Liver (tissue), 9 donors: Measurements from ENCODE around the gene PABPC3. TPM values are rescaled to one million over a fixed set of nuclear protein-coding genes. Genes with fewer than 3 reads are reported as not detected.

Experiments used
- DNase-seq: peaks from one replicate; pipeline ENCODE4 v3.0.0-alpha.2; 2017; ENCODE audit warnings: low spot score
- H3K27ac ChIP-seq, 2 donors: one replicate each; pipeline ENCODE4 v1.7.0; 2013; ENCODE audit warnings: inconsistent platforms in 2 of 2, low read length in 2 of 2, control low read depth in 1 of 2, low read depth in 1 of 2, mild to moderate bottlenecking in 1 of 2
- H3K27me3 ChIP-seq, 4 donors: one replicate each; pipeline versions ENCODE4 v1.6.1 to v1.7.0; 2013; ENCODE audit warnings: low read length in 3 of 4, inconsistent platforms in 1 of 4, mild to moderate bottlenecking in 1 of 4, moderate library complexity in 1 of 4; ENCODE audit not compliant: control insufficient read depth in 4 of 4, insufficient read depth in 4 of 4
- H3K36me3 ChIP-seq, 4 donors: one replicate each; pipeline versions ENCODE4 v1.6.1 to v1.7.0; 2013; ENCODE audit warnings: low read length in 3 of 4, mild to moderate bottlenecking in 3 of 4, low read depth in 1 of 4, moderate library complexity in 1 of 4; ENCODE audit not compliant: control insufficient read depth in 4 of 4, insufficient read depth in 3 of 4
- H3K4me1 ChIP-seq, 4 donors: one replicate each; pipeline versions ENCODE4 v1.6.1 to v1.7.0; 2013; ENCODE audit warnings: low read length in 3 of 4, mild to moderate bottlenecking in 3 of 4, moderate library complexity in 1 of 4; ENCODE audit not compliant: control insufficient read depth in 4 of 4, insufficient read depth in 4 of 4
- H3K4me3 ChIP-seq, 3 donors: one replicate each; pipeline versions ENCODE4 v1.6.1 to v1.7.0; 2013; ENCODE audit warnings: low read length in 3 of 3, control low read depth in 1 of 3, low read depth in 1 of 3, mild to moderate bottlenecking in 1 of 3
- H3K9ac ChIP-seq, 2 donors: one replicate each; pipeline ENCODE4 v1.7.0; 2013; ENCODE audit warnings: low read length in 2 of 2, mild to moderate bottlenecking in 2 of 2, moderate library complexity in 2 of 2, control low read depth in 1 of 2, low read depth in 1 of 2
- H3K9me3 ChIP-seq, 4 donors: one replicate each; pipeline versions ENCODE4 v1.6.1 to v1.7.0; 2013; ENCODE audit warnings: low read length in 3 of 4; ENCODE audit not compliant: control insufficient read depth in 4 of 4
- ATF3 ChIP-seq: IDR thresholded peaks from 2 replicates; pipeline ENCODE4 v1.6.1; 2016; ENCODE audit warnings: antibody characterized with exemption
- CTCF ChIP-seq: fragments of 150-350 bp; IDR thresholded peaks from 2 replicates; pipeline ENCODE4 v1.5.1; 2017; ENCODE audit warnings: improper control_type of control experiment, low read depth, low read length; ENCODE audit not compliant: missing input control
- EGR1 ChIP-seq, 2 donors: IDR thresholded peaks; 2 replicates each; pipeline ENCODE4 v1.6.1; 2016 to 2018; ENCODE audit warnings: antibody characterized with exemption in 2 of 2, low read depth in 2 of 2
- FOXA1 ChIP-seq: IDR thresholded peaks from 2 replicates; pipeline ENCODE4 v1.6.1; 2016; ENCODE audit warnings: antibody characterized with exemption
- FOXA2 ChIP-seq: IDR thresholded peaks from 2 replicates; pipeline ENCODE4 v1.6.1; 2016; ENCODE audit warnings: antibody characterized with exemption
- GABPA ChIP-seq, 2 donors: IDR thresholded peaks in 1 of 2; conservative IDR thresholded peaks in 1 of 2; 2 replicates each; pipeline ENCODE4 v1.6.1; 2016; ENCODE audit warnings: antibody characterized with exemption in 2 of 2, mild to moderate bottlenecking in 1 of 2, moderate library complexity in 1 of 2
- HNF4A ChIP-seq, 2 donors: conservative IDR thresholded peaks; 2 replicates each; pipeline ENCODE4 v1.6.1; 2016; ENCODE audit warnings: antibody characterized with exemption in 2 of 2, mild to moderate bottlenecking in 2 of 2
- HNF4G ChIP-seq: IDR thresholded peaks from 2 replicates; pipeline ENCODE4 v1.6.1; 2016; ENCODE audit warnings: antibody characterized with exemption
- JUND ChIP-seq, 2 donors: IDR thresholded peaks; 2 replicates each; pipeline ENCODE4 v1.6.1; 2016; ENCODE audit warnings: antibody characterized with exemption in 2 of 2
- MAX ChIP-seq: IDR thresholded peaks from 2 replicates; pipeline ENCODE4 v1.6.1; 2016; ENCODE audit warnings: antibody characterized with exemption
- NR2F2 ChIP-seq: IDR thresholded peaks from 2 replicates; pipeline ENCODE4 v1.6.1; 2016; ENCODE audit warnings: antibody characterized with exemption
- RAD21 ChIP-seq, 2 donors: IDR thresholded peaks; 2 replicates each; pipeline ENCODE4 v1.6.1; 2016; ENCODE audit warnings: antibody characterized with exemption in 2 of 2, mild to moderate bottlenecking in 2 of 2
- REST ChIP-seq: IDR thresholded peaks from 2 replicates; pipeline ENCODE4 v1.6.1; 2016; ENCODE audit warnings: antibody characterized with exemption, mild to moderate bottlenecking
- RXRA ChIP-seq, 2 donors: IDR thresholded peaks; 2 replicates each; pipeline ENCODE4 v1.6.1; 2017 to 2018; ENCODE audit warnings: antibody characterized with exemption in 2 of 2, mild to moderate bottlenecking in 1 of 2
- SP1 ChIP-seq: IDR thresholded peaks from 2 replicates; pipeline ENCODE4 v1.6.1; 2018; ENCODE audit warnings: antibody characterized with exemption, mild to moderate bottlenecking
- TAF1 ChIP-seq: conservative IDR thresholded peaks from 2 replicates; pipeline ENCODE4 v1.6.1; 2016; ENCODE audit warnings: antibody characterized with exemption, mild to moderate bottlenecking
- YY1 ChIP-seq: IDR thresholded peaks from 2 replicates; pipeline ENCODE4 v1.6.1; 2016; ENCODE audit warnings: antibody characterized with exemption, mild to moderate bottlenecking
- ZBTB33 ChIP-seq: IDR thresholded peaks from 2 replicates; pipeline ENCODE4 v1.6.1; 2016; ENCODE audit warnings: antibody characterized with exemption
- WGBS: extraction: QIAGEN DNeasy Blood & Tissue Kit; methylation state at CpG from one replicate; pipeline ENCODE4 v1.1.7; 2013; 5-methylcytosine and 5-hydroxymethylcytosine counted together
- polyA plus RNA-seq, 2 donors: library from polyadenylated mRNA; stranded (reverse) in 1 of 2; unstranded in 1 of 2; fragments of 200-250 nt in 1 of 2; fragments of >200 nt in 1 of 2; fragmentation: Nextera tagmentation in 1 of 2; extraction: Ambion mirVana in 1 of 2; gene quantifications; one replicate each; pipeline versions ENCODE4 v1.2.1 to v1.2.3, GENCODE V29; 2013 to 2015
- total RNA-seq, 2 donors: library from RNA; depleted of rRNA; stranded (reverse); fragments of >200 nt; gene quantifications; one replicate each; pipeline ENCODE4 v1.2.3, GENCODE V29; 2014
- donor health status: healthy.
- donor health status: healthy.
- donor health status: healthy.
- donor health status: healthy.
- donor health status: healthy.

The PABPC3 gene
- total and polyA plus RNA-seq, 4 donors: under 0.01 to 0.19 (median 0.08) TPM; not detected in 1

GRCh38 chr13:25116044-25116443 is 20.1 kb downstream of the PABPC3 start:
- WGBS: 51% methylated on average over 3 of the region's 3 CpGs
- Histone ChIP-seq H3K4me1 (no peaks in the 10 kb centered on the region), H3K9ac (no peak overlapping the region), H3K36me3 (no peaks in the 10 kb centered on the region), H3K9me3 (no peaks in the 10 kb centered on the region), H3K27me3 (peaks cover 0 to 6% (median 1%) of the 10 kb centered on the region in 4 donors), H3K27ac (no peak overlapping the region), H3K4me3 (no peak overlapping the region)
- DNase-seq: no peak
- TF ChIP-seq HNF4A (conservative IDR thresholded peaks at IDR 0.05): no peak
- TF ChIP-seq ZBTB33: no peak
- TF ChIP-seq REST: no peak
- no peak for TF ChIP-seq YY1
- no peak for TF ChIP-seq ATF3
- TF ChIP-seq MAX: no peak
- TF ChIP-seq FOXA1: no peak
- TF ChIP-seq EGR1 (IDR thresholded peaks at IDR 0.05; ENCODE audit: low read depth in 2 of 2): no peak
- TF ChIP-seq SP1: no peak
- no peak for TF ChIP-seq CTCF
- no peak for TF ChIP-seq FOXA2
- no peak for TF ChIP-seq GABPA (IDR thresholded peaks at IDR 0.05 in 1 of 2, conservative IDR thresholded peaks at IDR 0.05 in 1 of 2)
- no peak for TF ChIP-seq HNF4G
- no peak for TF ChIP-seq RXRA (IDR thresholded peaks at IDR 0.05)
- no peak for TF ChIP-seq TAF1
- no peak for TF ChIP-seq NR2F2
- no peak for TF ChIP-seq RAD21 (IDR thresholded peaks at IDR 0.05)
- no peak for TF ChIP-seq JUND (IDR thresholded peaks at IDR 0.05)
